ENCODE data around the gene OR51L1. TPM values are rescaled to one million over a fixed set of nuclear protein-coding genes. Genes with fewer than 3 reads are reported as not detected.

OR51L1 gene
- total and polyA plus RNA-seq, 2 experiments from 2014 or later = not detected

- DNase-seq (ENCODE audit: low spot score) = no peak
- no peaks in the 10 kb centered on the region for H3K79me2 ChIP-seq (replicated peaks; ENCODE audit: insufficient read depth)
- Mint-ChIP-seq H3K4me3 (no peak overlapping the region), H3K36me3 (ENCODE audit: low read depth) (no peaks in the 10 kb centered on the region), H3K27ac (no peak overlapping the region), H3K4me1 (no peaks in the 10 kb centered on the region), H3K9me3 (no peaks in the 10 kb centered on the region), H3K27me3 (ENCODE audit: insufficient read depth, low read depth, poor library complexity) (no peaks in the 10 kb centered on the region)
- H3F3A ChIP-seq (replicated peaks; ENCODE audit: low read depth) = no peaks in the 10 kb centered on the region
- no peak for ATAC-seq
- no peaks in the 10 kb centered on the region for H4K20me1 ChIP-seq (replicated peaks; ENCODE audit: insufficient read depth)
- no peaks in the 10 kb centered on the region for H3K27me3 ChIP-seq (ENCODE audit: insufficient read depth)
- no peak for TF ChIP-seq ZNF462 (CRISPR knock-in tag; IDR thresholded peaks at IDR 0.05)
- no peak for TF ChIP-seq JUNB (IDR thresholded peaks at IDR 0.05; ENCODE audit: unreplicated experiment)
- TF ChIP-seq REST (IDR thresholded peaks at IDR 0.05; ENCODE audit: unreplicated experiment) = no peak
- no peak for TF ChIP-seq CTCF (conservative IDR thresholded peaks at IDR 0.05; ENCODE audit: low read depth in 2 of 2)
- no peak for TF ChIP-seq CREB1 (CRISPR knock-in tag; IDR thresholded peaks at IDR 0.05; ENCODE audit: low read depth)
- no peak for TF ChIP-seq EZH2 (IDR thresholded peaks at IDR 0.05; ENCODE audit: low read depth, unreplicated experiment)
- TF ChIP-seq POLR2AphosphoS5 (IDR thresholded peaks at IDR 0.05; ENCODE audit: low read depth) = no peak
- no peak for TF ChIP-seq ZNF114 (CRISPR knock-in tag; IDR thresholded peaks at IDR 0.05)
- no peak for TF ChIP-seq NANOG (IDR thresholded peaks at IDR 0.05; ENCODE audit: borderline replicate concordance)
- H2AFZ ChIP-seq = no peak overlapping the region
- no peaks in the 10 kb centered on the region for H3K9me2 ChIP-seq (ENCODE audit: insufficient read depth)
- H3K4me3 ChIP-seq = no peak overlapping the region
- no peak overlapping the region for H3K27ac ChIP-seq (ENCODE audit: low read depth)
- no peak overlapping the region for H3K4me2 ChIP-seq
- H3K36me3 ChIP-seq (ENCODE audit: insufficient read depth) = no peaks in the 10 kb centered on the region
- H3K4me1 ChIP-seq (ENCODE audit: insufficient read depth) = no peaks in the 10 kb centered on the region
These were observed 15.6 kb upstream of the OR51L1 start for GRCh38 chr11:4979036-4979435.

Measured in GM23338 (cell line).